ENCODE results near the gene BMPR1A.

DNA sequence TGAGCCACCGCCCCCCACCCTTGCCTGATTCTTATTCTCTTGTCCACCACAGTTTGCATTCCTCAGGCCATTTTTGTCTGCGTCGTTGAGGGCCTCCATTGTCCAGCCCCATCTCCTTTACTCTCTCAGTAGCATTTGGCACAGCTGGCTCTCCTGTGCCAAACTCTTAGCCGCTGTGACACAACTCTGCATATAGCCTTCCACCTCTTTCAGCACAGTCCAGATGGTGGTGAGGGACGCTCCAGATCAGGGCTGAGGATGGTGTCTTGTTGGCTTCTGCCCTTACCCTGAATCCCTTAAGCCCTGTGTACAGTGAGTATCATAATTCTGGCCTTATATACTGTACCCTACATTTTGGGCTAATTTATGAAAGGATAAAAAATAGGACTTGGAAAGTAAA lies 45.6 kb downstream of the BMPR1A start:
- TF ChIP-seq FOXK2 (IDR thresholded peaks at IDR 0.05) (no peak), FOXM1 (IDR thresholded peaks at IDR 0.05; ENCODE audit: borderline replicate concordance) (no peak), BHLHE40 (IDR thresholded peaks at IDR 0.05; ENCODE audit: borderline replicate concordance) (no peak)
